GM19455 (cell line): ENCODE data around the gene RP2.

ENCODE experiments used
- ATAC-seq: cut with Tn5 transposase; IDR thresholded peaks from one replicate; pipeline ENCODE4 v1.9.1; 2021; ENCODE audit not compliant: unreplicated experiment

The RP2 gene

DNA sequence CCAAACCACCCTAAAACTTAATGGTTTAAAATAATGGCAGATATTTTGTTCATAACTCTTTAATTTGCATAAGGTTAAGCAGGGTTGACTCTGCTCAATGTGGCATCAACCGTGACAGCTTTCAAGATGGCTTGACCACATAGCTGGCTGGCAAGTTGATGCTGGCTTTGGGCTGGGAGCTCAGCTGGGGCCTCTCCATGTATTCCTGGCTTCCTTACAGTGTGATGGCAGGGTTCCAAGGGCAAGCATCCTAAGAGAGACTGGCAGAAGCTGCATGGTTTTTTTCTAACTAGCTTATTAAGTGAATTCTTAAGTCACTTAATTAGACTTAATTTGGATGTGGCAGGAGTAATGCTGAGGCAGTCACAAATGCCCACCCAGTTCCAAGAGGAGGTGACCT lies 4.5 kb downstream of the RP2 start:
- no peak for ATAC-seq

DNA sequence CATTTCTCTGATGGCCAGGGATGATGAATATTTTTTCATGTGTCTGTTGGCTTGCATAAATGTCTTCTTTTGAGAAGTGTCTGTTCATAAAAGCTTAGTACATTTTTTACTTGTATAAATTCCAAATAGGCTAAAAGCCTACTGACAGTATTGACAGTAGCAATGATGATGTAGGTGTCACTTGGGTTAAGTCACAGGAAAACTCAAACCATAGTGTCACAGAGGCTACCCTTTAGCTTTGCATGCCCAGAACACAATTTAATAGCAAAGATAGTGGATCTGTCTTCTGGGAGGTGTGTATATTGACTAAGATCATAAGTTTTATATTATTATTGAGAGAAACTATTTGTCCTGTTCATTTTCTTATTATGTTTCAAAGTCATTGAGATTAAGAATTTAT lies 8.1 kb downstream of the RP2 start:
- no peak for ATAC-seq

- ATAC-seq: no peak
These were observed 13.1 kb downstream of the RP2 start for GRCh38 chrX:46849933-46850332.

DNA sequence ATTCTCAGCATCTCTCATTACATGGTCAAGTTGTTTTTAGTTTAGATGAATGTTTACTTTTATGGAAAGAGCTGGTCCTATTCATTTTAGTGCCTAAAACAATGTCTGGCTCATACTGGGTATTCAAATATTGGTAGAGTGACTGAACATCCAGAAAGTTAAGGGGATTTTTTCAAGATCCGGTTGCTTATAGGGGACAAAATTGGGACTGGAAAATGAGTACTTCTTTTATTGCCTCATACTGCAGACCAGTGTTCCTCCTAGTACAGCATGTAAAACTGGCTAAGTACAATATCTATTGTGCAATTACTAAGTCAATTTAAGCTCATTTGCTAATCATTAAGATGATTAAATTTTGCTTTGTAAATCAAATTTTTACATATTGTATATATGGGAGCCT lies 13.9 kb downstream of the RP2 start:
- no peak for ATAC-seq

DNA sequence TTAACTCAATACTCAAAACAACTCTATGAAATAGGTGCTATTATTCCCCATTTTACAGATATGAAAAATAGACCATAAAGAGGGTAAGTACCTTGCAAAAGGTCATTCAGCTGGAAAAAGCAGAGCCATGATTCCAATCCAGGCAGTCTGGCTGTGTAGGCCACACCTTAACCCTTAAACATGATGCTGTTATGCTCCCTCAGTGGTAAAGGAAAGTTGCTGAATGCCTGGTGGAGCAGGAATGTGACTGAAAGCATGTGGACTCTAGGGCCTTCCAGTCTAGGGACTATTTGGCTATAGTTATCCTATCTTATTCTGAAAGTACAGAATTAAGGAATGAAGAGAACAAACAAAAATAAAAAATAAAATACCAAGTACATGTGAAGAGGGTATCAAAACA lies 19.6 kb downstream of the RP2 start:
- ATAC-seq: no peak

- no peak for ATAC-seq
These were observed 23.7 kb downstream of the RP2 start for GRCh38 chrX:46860557-46860956.

DNA sequence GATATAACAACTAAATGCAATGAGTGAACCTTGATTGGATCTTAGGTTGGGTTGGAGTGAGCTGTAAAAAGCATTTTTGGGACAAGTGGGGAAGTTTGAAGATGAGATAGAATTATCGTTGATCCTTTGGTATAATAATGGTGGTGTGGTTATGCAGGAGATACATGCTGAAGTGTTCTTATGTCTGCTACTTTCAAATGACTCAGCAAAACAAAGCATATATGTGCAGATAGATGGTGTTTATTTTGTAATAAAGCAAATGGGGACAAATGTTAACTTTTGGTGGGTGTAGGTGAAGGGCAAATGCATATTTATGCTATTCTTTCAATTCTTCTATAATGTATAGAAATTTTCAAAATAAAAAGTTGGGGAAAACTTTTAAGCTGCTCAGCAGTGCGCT lies 26.2 kb downstream of the RP2 start:
- ATAC-seq: no peak

DNA sequence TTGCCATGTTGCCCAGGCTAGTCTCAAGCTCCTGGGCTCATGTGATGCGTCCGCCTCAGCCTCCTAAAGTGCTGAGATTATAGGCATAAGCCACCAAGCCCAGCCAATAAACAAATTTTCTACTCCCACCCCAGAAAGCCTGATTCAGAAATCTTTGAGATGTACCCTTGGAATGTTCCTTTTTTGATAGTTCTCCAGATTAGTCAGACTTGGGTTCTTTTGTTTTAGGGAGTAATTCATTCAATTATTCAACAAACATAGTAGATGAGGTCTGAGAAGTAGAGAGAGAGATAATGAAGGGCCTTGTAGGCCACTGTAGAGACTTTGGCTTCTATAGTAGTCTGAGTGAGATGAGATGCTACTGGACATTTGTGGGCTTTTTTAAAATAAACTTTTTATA lies 27.8 kb downstream of the RP2 start:
- ATAC-seq: no peak

DNA sequence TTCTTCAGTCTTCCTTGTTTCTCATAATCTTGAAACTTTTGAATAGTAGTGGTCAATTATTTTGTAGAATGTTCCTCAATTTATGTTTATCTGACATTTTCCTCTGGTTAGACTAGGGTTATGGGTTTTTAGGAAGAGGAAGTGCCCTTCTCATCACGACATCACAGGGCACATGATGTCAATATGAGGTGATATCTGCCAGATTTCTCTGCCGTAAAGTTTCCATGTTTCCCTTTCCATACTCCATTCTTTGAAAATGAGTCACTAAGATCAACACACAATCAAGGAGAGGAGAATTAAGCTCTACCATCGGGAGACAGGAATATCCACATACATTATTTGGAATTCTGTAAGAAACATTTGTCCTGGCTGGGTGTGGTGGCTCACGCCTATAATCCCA lies 28.4 kb downstream of the RP2 start:
- ATAC-seq: no peak

DNA sequence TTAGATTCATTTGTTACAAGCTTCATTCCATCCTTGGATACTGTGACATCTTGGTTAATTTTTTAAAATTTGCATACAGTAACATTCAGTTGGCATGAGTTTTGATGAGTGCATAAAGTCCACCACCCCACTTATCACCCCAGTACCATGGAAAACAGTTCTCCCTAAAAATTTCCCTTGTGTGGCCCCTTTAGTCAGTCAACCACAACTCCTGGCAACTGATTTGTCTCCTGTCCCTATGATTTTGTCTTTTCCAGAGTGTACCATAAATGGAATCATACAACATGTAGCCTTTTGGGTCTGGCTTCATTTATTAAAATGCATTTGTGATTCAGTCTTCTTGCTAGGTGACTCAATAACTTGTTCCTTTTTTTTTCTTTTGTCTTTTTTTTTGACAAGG lies 29.9 kb downstream of the RP2 start:
- no peak for ATAC-seq

DNA sequence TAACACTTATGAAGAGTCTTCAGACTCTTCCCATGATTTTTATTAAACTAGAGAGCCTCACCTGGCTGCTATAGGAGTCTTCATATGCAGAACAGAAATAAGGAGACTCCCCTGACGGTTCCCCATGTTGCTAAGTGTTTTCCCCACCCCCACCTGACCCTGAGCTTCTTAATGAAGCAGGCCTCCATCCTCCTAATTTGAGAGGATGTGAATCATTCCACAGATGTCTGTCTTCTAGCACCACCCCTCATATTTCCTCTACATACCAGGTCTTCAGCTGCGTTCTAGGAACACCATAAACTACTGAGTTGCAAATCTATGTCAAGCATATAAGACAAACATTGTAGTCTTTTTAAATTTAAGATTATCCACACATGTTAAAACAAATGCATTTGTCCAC lies 36.9 kb downstream of the RP2 start:
- ATAC-seq: no peak

- ATAC-seq: no peak
These were observed 40.1 kb downstream of the RP2 start for GRCh38 chrX:46876901-46877300.

- no peak for ATAC-seq
These were observed 45.4 kb downstream of the RP2 start for GRCh38 chrX:46882266-46882665.

GRCh38 chrX:46884799-46885198 lies 48.0 kb downstream of the RP2 start:
- no peak for ATAC-seq

- ATAC-seq: no peak
These were observed 61.4 kb downstream of the RP2 start for GRCh38 chrX:46898207-46898606.

DNA sequence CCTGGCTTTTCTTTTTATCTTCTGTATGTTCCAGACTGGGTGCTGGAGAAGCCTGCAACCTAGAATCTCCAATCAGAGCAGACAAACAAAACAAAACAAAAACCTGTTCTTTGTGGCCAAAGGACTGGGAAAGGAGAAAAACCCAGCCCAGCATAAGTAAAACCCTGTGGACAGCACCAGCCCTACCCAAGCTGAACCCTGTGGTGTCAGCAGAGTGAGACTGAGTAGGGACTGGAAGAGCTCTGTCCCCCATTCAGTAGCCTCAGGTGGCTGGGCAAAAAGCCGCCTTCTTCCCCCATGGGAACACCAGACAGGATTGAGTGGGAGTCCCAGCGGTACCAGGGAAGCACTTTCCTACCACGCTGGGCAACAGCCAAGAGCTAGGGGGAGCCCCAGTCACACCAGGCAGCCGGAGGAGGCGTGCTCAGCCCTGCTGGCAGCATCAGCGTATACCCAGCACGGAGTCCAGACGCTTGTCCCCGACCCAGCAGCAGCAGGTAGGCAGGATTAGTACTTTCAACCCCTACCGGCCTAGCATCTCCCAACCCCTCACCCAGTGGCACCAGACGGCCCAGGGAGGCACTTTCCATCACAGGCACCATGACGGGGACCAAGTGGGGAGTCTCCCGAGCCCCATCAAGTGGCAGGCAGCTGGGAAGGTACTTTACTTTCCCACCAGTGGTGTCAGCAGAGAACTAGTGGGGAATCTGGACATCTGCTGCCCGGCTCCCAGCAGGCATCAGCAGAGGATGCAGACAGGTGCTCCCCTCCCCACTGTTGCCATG lies 66.8 kb downstream of the RP2 start:
- peak; percentile 63 for ATAC-seq

DNA sequence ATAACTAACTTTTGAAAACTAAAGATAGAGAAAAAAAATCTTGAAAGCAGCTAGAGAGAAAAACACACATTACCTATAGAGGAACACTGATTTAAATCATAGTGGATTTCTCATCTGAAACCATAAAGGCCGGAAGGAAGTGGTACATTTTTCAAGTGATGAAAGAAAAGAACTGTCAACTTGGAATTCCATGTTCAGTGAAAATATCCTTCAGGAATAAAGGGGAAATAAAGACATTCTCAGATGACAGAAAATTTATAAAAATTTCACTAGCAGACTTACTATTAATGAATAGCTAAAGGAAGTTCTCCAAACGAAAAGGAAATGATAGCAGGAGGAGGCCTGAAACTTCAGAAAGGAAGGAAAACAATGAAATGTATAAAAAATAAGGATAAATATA lies 67.8 kb downstream of the RP2 start:
- no peak for ATAC-seq

GRCh38 chrX:46910415-46910814 lies 73.6 kb downstream of the RP2 start:
- ATAC-seq: no peak

GRCh38 chrX:46912098-46912602 lies 75.3 kb downstream of the RP2 start, which contains the start of gene JADE3:
TSS of gene JADE3 (plus strand) at chrX:46912421. CDS start at chrX:46984895, 72,474 bp downstream.
- no peak for ATAC-seq

DNA sequence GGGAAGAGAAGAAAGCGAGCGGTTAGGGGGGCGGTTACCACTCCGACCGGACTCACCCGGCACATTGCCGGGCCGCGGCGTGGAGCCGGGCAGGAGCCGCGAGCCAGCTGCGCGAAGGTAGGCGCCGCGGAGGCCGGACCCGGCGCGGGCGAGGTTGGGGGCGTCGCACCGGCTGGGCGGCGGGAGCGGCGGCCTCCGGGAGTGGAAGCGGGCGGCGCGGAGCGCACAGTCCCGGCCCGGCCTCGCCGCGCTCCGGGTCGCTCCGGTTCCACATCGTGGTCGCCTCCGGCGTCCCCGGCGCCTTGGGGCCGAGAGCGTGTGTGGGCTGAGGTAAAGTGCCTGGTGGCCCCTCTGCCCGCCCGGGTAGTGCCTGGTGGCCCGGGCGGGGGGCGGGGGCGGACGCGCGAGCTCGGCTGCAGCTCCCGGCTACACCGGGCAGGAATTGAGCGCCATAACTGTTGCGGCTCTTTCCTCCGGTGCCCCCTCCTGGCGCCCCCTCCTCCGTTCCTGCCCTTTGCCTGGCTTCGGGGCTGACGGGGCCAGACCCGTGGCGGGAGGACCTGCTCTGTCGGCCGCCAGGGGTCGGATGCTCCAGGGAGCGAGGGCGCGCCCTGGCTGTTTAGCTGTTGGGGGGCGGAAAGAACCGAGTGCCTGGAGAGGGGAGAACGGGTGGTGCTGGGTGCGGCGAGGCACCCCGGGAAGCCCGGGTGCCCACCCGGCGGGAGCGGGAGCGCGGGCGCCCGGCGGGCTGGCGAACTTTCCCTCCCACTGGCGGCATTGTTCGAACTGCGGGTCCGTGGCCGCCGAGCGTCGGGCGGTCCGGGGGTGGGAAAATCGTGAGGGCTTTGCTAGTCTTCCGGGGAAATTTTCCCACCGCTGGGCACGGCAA lies 76.0 kb downstream of the RP2 start:
- no peak for ATAC-seq

DNA sequence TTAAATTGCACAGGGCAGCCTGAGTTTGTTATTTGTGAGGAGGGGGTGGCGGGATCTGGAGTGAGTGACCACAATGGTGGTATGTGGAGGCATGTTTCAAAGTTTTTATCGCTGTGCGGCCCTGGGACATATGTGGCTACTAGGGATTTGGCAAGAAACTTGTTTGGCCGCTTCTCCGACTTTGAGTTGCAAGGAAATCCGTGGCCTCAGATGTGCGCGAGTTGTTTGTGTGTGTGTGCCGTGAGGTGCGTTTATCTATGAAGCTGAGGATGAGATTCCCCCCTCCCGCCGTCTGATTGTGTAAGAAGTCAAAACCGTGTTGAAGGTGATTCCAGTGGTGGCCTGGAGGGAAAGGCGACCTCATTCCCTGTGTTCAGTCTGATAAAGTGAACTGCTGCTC lies 76.8 kb downstream of the RP2 start:
- ATAC-seq: no peak

- no peak for ATAC-seq
These were observed 79.4 kb downstream of the RP2 start for GRCh38 chrX:46916273-46916672.
